Fibroblast of gingiva (primary cell): ENCODE data around the gene GTF3C4.
"Not testable (repeated sequence)": the region's sequence is repeated elsewhere in the genome, so short reads cannot be mapped to it uniquely, and the experiment has no call there.

Experiments used
- DNase-seq: peaks from one replicate; pipeline ENCODE4 v3.0.0-alpha.2; 2011; ENCODE audit warnings: low read depth

GTF3C4 gene

DNA sequence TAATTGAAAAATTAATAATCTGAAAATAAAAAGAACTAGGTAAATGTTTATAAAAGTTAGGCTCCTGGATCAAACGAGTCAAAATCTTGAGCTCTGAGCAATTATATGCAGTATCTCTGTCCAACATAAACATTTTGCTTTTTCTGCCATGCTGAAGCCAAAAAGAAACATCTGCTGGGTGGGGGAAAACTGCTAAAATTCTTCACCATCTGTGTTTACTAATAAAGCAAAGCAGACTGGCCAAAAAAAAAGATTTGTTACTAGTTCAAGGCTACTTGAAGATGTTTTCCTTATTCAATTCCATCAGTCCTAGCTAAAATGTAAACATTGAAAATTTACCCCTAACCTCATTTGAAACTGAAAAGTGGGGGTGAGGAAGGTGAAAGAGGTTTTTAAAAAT lies 29.7 kb downstream of the GTF3C4 start:
- DNase-seq, result peak; percentile 42

DNA sequence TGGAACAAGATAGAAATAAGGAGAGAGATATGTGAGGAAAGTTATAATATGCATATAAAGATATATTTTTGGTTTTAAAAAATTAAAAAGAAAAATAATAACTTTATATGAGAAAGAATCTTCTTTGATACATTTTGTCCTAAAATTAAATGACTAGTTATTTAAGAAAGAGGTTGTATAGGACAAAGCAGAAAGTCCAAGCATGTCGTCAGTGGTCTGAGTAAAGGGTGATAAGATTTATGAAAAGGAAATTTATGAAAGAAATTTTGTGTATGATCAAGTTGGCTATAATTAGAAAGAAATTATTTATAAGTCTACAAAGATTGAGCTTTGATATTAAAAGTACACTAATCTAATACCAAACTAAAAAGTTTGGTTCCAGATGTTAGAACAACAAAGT lies 32.0 kb downstream of the GTF3C4 start:
- DNase-seq, result no peak

DNA sequence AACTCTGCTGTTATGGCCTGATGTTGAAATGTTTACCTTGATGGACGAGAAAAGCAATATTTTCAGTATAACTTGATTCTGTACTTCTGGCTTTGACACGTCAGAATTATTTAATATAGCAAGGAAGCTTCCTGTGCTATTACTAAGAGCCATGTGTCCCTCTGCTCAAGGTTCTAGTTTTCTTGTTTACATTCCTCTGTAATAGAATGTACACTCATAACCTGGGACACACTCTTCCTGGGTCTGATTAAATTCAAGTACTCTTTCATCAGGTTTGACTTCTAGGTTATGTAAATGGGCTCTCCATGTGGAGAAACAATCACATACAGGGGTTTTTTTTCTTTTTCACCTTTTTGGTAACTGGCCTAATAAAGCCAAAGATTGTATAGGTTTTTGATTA lies 33.1 kb downstream of the GTF3C4 start:
- no peak for DNase-seq

DNA sequence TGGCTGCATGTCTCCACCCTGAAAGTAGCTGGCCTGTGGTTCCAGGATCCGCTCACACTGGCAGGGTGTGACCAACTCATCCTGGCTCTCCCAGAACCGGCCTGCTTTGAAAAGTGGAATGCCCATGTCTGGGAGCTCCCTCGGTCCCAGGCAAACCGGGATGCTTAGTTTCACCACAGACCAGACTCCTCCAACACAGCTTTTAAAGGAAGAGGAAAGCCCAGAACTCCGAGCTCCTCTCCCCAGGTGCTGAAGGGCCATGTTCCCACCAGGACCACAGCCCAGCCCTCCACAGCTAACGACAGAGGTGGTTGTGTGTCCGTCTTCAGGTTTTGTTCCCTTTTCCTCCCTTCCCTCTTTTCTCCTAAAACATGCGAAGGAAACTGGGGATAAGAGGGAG lies 38.0 kb downstream of the GTF3C4 start:
- DNase-seq, result no peak

DNA sequence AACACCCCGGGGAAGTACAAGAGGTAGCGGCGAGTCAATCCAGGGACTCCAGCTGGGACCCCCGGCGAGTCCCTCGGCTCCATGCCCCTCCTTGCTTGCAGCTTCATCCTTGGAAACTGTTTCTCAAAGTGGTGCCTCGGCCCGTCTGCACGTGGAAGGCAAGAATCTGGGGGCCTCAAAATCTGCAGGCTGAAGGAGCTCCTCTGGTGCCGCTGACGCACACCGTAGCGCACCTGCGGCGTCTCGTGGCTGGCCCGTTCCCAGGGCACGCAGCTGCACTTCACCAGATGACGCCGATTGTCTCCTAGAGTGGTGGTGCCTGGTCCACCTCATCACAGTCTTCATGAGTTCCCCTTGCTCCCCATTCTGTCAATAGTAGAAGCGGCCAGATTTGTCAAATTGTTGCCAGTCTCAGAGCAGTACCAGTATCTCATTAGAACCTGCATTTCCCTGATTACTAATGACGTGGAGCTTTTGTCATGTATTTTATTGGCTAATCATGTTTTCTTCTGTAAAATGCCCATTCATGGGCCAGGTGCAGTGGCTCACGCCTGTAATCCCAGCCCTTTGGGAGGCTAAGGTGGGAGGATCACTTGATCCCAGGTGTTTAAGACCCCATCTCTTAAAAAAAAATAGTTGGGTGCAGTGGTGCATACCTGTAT lies 38.6 kb downstream of the GTF3C4 start:
- no peak for DNase-seq

DNA sequence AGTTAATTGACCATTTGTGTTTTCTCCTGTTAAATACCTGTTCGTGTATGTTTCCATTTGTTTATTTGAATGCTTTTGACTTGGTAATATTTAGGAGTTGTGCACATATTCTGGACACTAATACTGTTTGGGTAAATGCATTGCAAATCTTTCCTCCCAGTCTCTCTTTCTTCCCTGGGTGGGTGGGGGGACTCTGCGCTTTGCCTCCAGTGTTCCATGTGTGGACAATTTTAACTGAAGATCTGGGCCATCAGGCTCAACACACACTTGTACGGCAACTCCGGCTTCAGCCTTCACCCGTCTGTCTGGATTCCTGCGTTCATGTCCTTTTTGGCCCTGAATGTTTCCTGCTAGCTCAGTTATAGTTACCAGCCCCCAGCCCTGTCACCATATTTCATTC lies 40.1 kb downstream of the GTF3C4 start:
- no peak for DNase-seq

DNA sequence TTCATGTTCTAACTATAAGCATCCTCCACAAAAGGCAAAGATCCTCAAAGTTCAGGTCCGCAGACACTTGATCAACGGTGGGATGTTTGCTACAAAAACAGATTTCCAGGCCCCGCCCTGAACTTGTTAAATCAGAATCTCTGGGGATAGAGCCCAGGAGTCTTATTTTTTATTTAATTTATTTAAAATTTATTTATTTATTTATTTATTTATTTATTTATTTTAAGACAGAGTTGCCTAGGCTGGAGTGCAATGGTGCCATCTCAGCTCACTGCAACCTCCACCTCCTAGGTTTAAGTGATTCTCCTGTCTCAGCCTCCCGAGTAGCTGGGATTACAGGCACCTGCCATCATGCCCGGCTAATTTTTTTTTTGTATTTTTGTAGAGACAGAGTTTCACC lies 40.9 kb downstream of the GTF3C4 start:
- DNase-seq, result not testable (repeated sequence)

DNA sequence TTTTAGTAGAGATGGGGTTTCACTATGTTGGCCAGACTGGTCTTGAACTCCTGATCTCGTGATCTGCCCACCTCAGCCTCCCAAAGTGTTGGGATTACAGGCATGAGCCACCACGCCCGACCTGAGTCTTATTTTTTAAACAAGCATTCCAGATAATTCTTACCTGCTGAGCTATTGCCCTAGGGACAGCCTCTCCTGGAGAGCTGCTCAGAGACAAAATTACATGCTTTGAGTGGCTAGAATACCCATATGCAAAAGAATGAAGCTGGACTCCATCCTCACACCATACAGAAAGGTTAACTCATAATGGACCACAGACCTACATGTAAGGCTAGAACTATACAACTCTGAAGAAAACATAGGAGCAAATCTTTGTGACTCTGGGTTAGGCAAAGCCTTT lies 41.6 kb downstream of the GTF3C4 start:
- DNase-seq, result no peak

DNA sequence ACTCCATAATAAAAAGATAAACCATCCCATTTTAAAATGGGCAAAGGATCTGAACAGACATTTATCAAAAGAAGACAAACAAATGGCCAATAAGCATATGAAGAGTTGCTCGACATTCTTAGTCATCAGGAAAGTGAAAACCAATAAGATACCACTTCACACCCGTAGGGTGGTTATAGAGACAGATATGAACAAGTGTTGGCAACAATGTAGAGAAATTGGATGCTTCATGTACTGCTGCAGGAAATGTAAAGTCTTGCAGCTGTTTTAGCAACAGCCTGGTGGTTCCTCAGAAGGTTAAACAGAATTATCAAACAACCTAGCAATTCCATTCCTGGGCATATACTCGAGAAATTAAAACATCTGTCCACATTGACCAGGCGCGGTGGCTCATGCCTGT lies 42.5 kb downstream of the GTF3C4 start:
- DNase-seq, result no peak

DNA sequence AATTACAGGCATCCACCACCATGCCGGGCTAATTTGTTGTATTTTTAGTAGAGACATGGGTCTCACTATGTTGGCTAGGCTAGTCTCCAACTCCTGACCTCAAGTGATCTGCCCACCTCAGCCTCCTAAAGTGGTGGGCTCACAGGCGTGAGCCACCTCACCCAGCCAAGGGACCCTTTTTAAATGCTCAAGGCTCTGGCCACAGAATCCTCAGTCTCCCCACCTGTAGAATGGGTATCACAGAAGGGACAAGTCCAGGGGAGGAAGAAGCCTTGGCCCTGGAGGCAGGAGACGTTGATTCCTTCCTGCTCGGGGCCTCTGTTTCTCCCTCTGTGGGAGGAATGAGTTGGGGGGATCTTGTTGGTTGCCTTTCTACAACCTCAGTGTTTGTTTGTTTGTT lies 45.7 kb downstream of the GTF3C4 start:
- DNase-seq, result no peak

DNA sequence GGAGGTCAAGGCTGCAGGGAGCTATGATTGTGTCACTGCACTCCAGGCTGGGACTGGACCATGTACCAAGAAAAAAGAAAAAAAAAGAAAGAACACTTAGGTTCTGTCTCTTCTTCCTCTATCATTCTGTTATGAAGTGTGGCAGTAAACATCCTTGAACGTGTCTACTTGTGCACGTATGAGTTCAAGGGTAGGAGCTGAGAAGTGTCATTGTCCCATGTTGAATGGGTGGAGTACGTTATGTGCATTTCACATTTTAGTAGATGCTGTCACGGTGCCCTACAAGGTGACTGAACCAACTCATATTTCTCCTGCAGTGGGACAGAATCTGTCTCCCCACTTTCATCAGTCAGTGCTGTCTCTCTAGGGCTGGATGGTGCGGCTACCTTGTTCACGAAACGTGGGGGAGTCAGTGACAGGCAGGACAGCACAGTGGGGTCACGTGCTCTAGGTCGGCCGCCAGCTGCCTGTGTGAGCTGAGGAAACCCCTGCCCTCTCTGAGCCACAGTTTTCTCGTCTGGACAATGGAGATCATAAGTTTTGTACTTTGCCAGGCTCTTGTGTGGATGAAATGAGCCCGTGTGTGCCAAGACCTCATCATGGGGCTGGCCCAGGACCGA lies 47.2 kb downstream of the GTF3C4 start:
- DNase-seq, result no peak

DNA sequence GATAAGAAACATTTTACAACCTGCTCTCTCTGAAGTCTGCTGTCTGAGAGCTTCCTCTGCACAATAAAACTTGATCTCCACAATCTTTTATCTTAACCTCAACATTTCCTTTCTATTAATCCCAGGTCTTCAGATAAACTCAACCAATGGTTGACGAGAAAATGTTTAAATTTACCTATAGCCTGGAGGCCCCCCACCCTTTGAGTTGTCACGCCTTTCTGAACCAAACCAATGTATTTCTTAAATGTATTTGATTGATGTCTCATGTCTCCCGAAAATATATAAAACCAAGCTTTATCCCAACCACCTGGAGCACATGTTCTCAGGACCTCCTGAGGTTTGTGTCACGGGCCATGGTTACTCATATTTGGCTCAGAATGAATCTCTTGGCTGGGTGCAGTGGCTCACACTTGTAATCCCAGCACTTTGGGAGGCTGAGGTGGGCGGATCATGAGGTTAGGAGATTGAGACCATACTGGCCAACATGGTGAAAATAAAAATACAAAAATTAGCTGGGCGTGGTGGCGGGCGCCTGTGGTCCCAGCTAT lies 48.2 kb downstream of the GTF3C4 start:
- DNase-seq, result not testable (repeated sequence)

DNA sequence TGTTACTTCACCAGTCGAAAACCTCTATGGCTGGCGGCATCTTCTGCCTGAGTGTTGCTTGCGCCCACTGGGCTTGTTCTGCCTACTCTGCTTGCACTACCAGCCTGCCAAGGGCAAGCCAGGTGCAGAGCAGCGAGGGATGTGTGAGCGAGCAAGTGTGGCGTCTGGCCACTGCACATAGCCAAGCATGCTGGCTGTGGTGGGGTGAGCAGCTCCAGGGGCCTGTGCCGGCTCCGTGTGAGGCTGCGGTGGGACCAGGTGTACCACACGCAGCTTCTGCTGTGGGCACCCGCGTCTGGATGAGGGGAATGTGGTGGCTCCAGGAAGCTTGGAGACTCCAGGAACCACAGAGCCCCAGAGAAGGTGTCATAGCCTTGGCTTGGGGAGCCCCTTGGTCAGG lies 51.4 kb downstream of the GTF3C4 start:
- DNase-seq, result no peak

DNA sequence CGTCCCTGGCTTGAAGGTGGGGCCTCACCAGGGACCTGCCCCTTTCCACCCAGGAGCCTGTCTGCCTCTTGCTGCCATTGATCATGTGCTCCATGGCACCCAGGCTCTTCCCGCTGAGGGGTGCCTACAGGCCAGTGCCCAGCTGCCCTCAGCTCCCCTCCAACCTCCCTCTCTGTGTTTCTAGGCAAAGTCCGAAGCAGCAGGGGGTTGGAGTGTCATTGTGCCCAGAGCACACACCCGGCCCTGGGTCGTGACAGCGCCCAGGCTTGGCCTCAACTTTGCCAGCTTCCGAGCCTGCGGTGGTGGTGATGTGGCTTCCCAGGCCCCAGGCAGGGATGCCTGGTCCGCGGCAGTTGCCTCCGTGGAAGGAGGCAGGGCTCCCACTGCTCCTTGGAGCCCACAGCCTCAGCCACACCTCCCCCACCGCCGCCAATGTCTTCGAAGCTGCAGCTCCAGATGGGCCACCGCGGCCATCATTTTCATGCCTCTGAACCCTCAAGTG lies 52.4 kb downstream of the GTF3C4 start:
- DNase-seq, result no peak

DNA sequence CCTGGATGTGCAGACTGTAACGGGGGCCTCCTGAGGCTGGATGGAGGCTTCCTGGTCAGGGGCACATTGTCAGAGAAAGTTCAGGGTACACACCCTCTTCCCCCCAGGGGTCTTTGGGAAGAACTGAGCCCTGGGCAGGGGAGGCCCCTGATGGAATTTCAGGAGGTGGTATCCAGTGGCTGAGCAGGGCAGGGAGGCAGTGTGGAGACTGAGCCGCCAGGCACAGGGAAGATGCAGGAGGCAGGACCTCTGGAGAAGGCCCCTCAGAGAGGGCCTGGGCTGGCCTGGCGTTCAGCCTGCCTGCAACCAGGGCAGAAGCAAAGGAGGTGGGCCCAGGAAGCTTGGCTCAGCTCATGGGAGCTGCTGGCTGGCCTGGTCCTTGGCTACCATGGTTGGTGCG lies 53.5 kb downstream of the GTF3C4 start:
- no peak for DNase-seq

DNA sequence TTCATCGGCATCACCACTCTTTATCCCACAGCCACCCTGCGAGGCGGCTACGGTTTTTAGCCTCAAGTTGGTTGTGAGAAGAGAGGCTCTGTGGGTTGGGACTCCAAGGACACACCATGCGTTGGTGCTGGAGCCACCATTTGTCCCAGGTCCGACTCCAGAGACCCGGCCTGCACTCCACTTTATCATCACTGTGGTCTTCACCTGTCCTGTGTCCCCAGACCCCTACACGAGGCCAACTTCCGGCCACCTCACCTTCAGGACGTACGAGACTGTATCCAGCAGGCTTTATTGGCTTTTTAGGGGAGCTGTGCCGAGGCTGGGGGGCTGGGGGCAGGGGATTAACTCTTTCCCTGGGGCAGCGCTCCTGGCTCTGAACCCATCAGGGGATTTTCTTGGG lies 55.0 kb downstream of the GTF3C4 start:
- no peak for DNase-seq

DNA sequence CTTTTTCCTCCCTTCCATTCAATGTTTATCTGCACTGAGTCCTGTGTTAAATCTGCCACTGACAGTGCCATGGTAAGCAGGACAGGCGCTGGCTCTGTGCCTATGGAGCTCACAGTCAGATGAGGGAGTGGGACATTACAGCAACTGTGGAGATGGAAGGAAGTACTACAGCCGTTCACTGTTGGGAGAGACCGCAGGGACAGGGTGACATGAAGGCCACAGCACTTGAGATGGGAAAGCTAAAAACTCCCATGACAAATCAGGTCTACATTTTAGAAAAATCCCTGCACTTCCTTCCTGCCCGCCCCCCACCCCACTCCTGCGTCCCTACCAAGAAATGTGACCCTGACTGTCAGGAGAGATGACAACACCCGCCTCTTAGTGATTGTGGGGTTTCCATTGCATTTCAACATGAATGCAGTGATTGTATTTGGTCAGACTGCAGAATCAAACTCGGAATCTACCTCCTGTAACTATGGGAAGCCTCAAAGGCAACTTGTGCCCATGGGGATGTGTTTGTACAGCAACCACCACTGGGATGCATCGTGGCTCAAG lies 56.4 kb downstream of the GTF3C4 start:
- DNase-seq, result no peak

DNA sequence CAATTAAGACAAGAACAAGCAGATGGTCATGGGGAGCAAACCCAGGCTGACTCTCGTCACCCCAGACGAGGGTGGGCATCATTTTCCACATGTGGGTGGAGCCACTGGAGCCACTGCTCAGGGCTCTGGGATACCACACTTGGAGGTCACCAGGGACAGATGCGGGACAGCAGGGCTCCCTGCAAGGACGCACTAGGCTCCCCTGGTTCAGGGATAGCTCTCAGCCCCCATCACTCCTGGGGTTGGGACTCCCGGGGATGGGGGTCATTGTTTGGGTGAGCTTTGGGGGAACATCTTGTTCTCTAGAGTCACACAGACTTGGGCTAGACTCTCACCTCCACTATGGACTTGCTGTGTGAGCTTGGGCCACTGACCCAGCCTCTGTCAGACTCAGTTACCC lies 57.8 kb downstream of the GTF3C4 start:
- DNase-seq, result no peak

DNA sequence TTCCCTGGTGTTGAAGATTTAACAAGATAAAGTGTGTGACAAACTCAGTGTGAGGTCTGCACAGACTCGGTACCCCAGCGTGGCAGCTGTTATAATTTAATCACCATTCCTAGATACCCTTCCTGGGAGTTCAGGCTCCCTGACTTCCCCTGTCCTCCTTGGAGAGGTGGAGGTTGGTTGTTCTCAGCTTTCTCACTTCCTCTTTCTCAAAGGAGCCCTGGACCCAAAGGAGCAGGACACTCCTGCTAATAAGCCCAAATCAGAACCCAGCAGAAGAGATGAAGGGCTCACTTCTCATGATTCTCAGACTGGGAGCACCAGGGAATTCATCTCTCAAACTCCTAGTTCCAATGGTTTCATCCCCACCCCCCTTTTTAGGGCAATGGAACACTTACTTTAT lies 58.2 kb downstream of the GTF3C4 start:
- no peak for DNase-seq

DNA sequence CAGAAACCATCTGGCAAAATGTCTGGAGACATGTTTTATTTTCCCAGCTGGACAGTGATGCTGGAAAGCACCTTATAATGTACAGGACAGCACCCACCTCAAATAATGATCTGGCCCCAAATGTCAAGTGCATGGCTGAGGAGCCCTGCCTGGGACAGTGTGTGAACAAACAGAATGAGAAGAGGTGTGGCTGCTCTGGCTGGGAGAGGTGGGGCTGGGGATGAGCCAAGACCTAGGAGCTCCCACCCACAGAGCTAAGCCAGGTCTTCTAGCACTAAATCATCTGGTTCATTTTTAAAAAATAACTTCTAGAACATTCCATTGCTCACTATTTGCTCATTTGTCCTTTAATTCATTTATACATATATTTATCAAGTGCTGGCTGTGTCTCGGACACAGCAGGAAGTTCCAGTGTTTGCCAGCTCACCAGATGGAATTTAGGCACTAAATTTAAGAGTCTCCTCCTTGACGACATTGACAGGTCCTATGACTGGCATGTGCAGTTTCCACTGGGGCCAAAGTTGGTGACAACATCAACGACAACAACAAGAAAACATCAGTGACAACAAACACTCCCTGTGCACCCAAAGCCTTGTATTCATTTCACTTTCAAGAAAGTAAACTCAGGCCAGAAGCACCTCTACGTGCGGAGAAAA lies 59.1 kb downstream of the GTF3C4 start:
- DNase-seq, result no peak

DNA sequence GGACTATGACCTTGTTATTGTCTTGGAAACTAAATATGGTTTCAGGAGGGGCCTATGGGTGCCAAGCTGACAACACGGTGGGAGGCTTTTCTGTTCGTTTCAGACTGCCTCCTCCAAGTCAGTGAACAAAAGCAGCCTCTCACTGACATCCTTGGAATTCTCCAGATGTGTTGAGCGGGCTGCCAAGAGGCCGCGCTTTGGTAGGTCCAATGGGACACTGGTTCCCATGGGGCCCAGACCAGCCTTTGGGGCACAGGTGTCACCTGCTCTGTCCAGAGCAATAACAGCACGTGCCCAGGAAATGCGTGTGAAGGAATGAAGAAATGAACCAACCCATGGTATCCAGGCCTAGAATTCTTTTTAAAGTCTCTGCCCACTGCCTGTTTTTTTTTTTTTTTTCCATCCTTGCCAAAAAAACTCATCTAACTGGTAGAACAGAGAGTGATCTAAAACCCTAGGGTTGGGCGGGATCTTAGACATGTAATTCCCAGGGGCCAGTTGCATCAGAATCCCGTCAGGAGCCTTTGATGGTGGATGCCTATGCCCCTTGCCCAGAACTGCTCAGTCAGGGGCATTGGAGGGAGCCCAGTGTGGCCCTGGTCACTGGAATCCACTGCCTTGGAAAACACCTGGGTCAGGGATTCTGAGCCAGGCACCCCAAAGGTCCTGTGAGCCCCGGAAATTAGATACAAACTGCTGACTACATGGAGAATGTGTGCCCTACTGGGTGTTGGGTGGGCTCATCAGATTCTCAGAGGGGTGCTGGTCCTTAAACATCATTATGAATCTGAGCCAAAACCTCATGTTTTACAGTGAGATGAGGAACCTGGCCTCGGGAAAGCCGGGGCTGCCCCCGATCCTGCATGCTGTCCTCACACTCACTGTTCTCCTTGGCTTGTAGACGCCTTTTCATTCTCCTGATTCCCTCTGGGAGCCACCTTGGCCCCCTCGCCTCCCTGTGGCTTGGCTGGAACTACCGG lies 60.1 kb downstream of the GTF3C4 start:
- DNase-seq, result no peak

DNA sequence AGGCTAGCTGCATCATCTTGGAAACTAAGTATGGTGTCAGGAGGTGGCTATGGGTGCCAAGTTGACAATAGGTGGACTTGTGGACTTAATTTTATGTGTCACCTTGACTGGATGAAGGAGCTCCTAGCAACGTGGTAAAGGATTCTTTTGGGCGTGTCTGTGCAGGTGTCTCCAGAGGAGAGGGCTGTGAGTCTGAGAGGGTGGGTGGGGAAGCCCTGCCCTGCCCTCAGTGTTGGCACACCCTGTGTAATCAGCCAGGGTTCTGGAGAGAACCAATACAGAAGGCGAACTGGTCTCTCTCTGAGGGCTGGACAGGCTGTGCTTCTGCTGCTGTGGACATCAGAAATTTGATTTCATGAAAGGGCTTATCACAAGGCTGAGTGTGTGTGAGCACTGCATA lies 61.0 kb downstream of the GTF3C4 start:
- no peak for DNase-seq
